CD4-positive, alpha-beta T cell treated with Interferon gamma for 1 hour (primary cell): Measurements from ENCODE around the gene SLITRK1.

Source experiments
- DNase-seq: peaks from one replicate; pipeline ENCODE4 v3.0.0-alpha.2; 2020

SLITRK1 gene

GRCh38 chr13:83865161-83866137, 16.8 kb downstream of the SLITRK1 start:
- no peak for DNase-seq

GRCh38 chr13:83853771-83854170, 28.5 kb downstream of the SLITRK1 start:
- DNase-seq = no peak

GRCh38 chr13:83845106-83845505, 37.2 kb downstream of the SLITRK1 start:
- no peak for DNase-seq

DNA sequence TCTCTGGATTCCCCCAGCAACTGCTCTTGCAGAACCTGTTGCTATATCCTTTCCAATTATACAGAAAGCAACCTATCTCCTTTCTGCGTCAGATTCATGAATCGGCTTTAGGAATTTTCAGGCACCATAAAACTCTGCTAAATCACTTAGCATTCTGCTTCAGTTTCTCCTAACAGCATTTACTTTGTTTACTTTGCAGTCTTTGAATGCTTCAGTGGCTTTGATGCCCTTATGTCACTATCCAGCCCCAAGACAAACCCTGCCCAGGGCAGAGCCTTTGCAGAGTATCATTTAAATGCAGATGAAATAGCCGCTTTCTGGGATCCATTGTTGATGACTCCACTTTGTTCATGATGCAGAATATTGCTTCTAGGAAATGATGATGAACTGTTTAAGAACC, 43.1 kb downstream of the SLITRK1 start:
- no peak for DNase-seq

- DNase-seq = no peak
Measured at GRCh38 chr13:83831796-83832195, 50.5 kb downstream of the SLITRK1 start.

GRCh38 chr13:83829810-83830209, 52.5 kb downstream of the SLITRK1 start:
- DNase-seq = no peak

DNA sequence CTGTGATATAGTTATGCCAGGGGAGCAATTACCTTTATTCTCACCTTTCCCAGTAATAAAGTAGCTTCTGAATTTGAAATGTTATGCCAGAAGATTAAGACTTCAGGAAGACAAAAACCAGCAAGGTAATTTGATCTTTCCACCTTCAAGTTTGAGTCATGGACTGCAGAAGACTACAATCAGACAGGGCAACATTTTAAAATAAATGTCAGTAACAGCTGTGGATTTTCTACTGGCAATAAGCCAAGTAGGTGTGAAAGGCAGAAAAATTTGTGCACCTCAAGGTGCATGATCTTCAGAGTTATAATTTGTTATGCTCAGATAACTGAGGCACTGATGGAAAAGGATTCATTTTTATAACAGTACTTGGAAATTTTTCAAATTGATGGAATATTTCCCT, 54.9 kb downstream of the SLITRK1 start:
- no peak for DNase-seq
